HCT116 (cell line): ENCODE results near the gene CDK14. TPM values are rescaled to one million over a fixed set of nuclear protein-coding genes. Genes with fewer than 3 reads are reported as not detected.

Experiments
- ATAC-seq: fragments of 200-7000 bp; cut with Tn5 transposase; 2 replicates; pipeline ENCODE4 v1.9.1; 2020; ENCODE audit warnings: mild to moderate bottlenecking, moderate library complexity
- BruUV-seq: library from RNA; stranded (reverse); fragments of 400-500 nt; replicated peaks from 2 replicates; lab custom pipeline; 2021; lab: Mats Ljungman, UMichigan
- CTCF ChIA-PET: fragments of 300-600 bp; sonication (Branson Sonifier 250); formaldehyde crosslinking; loops from one replicate; lab custom pipeline; 2021; ENCODE audit warnings: antibody characterized with exemption; lab: Charles Lee
- POLR2A ChIA-PET: fragments of 300-600, 350-600 bp; sonication (Branson Sonifier 250); formaldehyde crosslinking; loops from one replicate; lab custom pipeline; 2021; ENCODE audit warnings: antibody characterized with exemption; lab: Charles Lee
- RAD21 ChIA-PET, 2 experiments: fragments of 300-600 bp; sonication (Branson Sonifier 250); formaldehyde crosslinking; loops; one replicate each; lab custom pipeline; 2023; ENCODE audit warnings: low total read pairs in 2 of 2; ENCODE audit not compliant: uncharacterized antibody in 2 of 2, unreplicated experiment in 2 of 2, low non-redundant PET in 1 of 2; lab: Charles Lee
- DNase-seq: peaks from one replicate; pipeline ENCODE4 v3.0.0-alpha.2; 2010; ENCODE audit warnings: low read depth, low spot score
- H2AFZ ChIP-seq: fragments of 200-600 bp; shearing (Covaris generic), sonication (generic); 2 replicates; pipeline ENCODE4 v1.6.1; 2017; ENCODE audit warnings: low read depth, mixed run types, mixed read lengths, antibody characterized with exemption, low read length; ENCODE audit not compliant: poor library complexity, severe bottlenecking
- H3K27ac ChIP-seq: 2 replicates; pipeline ENCODE4 v1.5.1; 2012; ENCODE audit warnings: low read depth, low read length
- H3K27me3 ChIP-seq: fragments of 200-600 bp; sonication (generic); 2 replicates; pipeline ENCODE4 v1.6.1; 2016; ENCODE audit warnings: mixed run types, low read length, mixed read lengths; ENCODE audit not compliant: insufficient read depth
- H3K36me3 ChIP-seq, 2 experiments: fragments of 200-500 bp in 1 of 2; fragments of 200-600 bp in 1 of 2; sonication (Bioruptor generic) in 1 of 2; sonication (generic) in 1 of 2; 2 replicates each; pipeline versions ENCODE4 v1.5.1 to v1.6.1; 2014 to 2016; ENCODE audit warnings: low read length in 2 of 2, inconsistent platforms in 1 of 2, mixed read lengths in 1 of 2, mixed run types in 1 of 2; ENCODE audit not compliant: insufficient read depth in 2 of 2, control insufficient read depth in 1 of 2
- H3K4me1 ChIP-seq, 2 experiments: fragments of 200-600 bp in 1 of 2; sonication (generic) in 1 of 2; 2 replicates each; pipeline versions ENCODE4 v1.5.1 to v1.6.1; 2012 to 2017; ENCODE audit warnings: low read length in 2 of 2, inconsistent platforms in 1 of 2, mild to moderate bottlenecking in 1 of 2, mixed read lengths in 1 of 2, mixed run types in 1 of 2, moderate library complexity in 1 of 2; ENCODE audit not compliant: insufficient read depth in 2 of 2, control insufficient read depth in 1 of 2
- H3K4me2 ChIP-seq: fragments of 200-600 bp; sonication (generic); 2 replicates; pipeline ENCODE4 v1.6.1; 2017; ENCODE audit warnings: mixed run types, low read length, mixed read lengths
- H3K4me3 ChIP-seq, 2 experiments: fragments of 200-600 bp in 1 of 2; sonication (generic) in 1 of 2; replicated peaks in 1 of 2; 2 replicates each; pipeline ENCODE4 v1.5.1; 2011 to 2016; ENCODE audit warnings: low read length in 2 of 2, control low read depth in 1 of 2, low read depth in 1 of 2, mild to moderate bottlenecking in 1 of 2, mixed read lengths in 1 of 2, mixed run types in 1 of 2
- H3K79me2 ChIP-seq: fragments of 200-600 bp; sonication (generic); 2 replicates; pipeline ENCODE4 v1.6.1; 2017; ENCODE audit warnings: mild to moderate bottlenecking, mixed run types, low read length, moderate library complexity, mixed read lengths; ENCODE audit not compliant: insufficient read depth
- H3K9ac ChIP-seq: fragments of 200-600 bp; sonication (generic); 2 replicates; pipeline ENCODE4 v1.6.1; 2016; ENCODE audit warnings: low read length, mixed read lengths
- H3K9me2 ChIP-seq: fragments of 200-600 bp; sonication (generic), shearing (Covaris generic); 2 replicates; pipeline ENCODE4 v1.6.1; 2017; ENCODE audit warnings: mixed run types, mild to moderate bottlenecking, moderate library complexity; ENCODE audit not compliant: insufficient read depth
- H3K9me3 ChIP-seq, 2 experiments: fragments of 200-500 bp in 1 of 2; fragments of 200-600 bp in 1 of 2; sonication (Bioruptor generic) in 1 of 2; sonication (generic) in 1 of 2; 2 replicates each; pipeline ENCODE4 v1.6.1; 2014 to 2017; ENCODE audit warnings: low read length in 2 of 2, mixed read lengths in 2 of 2, inconsistent platforms in 1 of 2, low read depth in 1 of 2, mild to moderate bottlenecking in 1 of 2, mixed run types in 1 of 2, moderate library complexity in 1 of 2; ENCODE audit not compliant: control insufficient read depth in 1 of 2, insufficient read depth in 1 of 2
- H4K20me1 ChIP-seq: fragments of 200-600 bp; sonication (generic), shearing (Covaris generic); 2 replicates; pipeline ENCODE4 v1.6.1; 2017; ENCODE audit warnings: mixed run types, mild to moderate bottlenecking, moderate library complexity; ENCODE audit not compliant: insufficient read depth
- CBX3 ChIP-seq: IDR thresholded peaks from 2 replicates; pipeline ENCODE4 v1.6.1; 2012; ENCODE audit warnings: low read depth
- EGR1 ChIP-seq: IDR thresholded peaks from 2 replicates; pipeline ENCODE4 v1.6.1; 2012; ENCODE audit warnings: low read depth
- POLR2AphosphoS5 ChIP-seq: IDR thresholded peaks from 2 replicates; pipeline ENCODE4 v1.6.1; 2011; ENCODE audit warnings: mild to moderate bottlenecking, low read depth, low read length, moderate library complexity
- SIN3A ChIP-seq: IDR thresholded peaks from 2 replicates; pipeline ENCODE4 v1.6.1; 2012; ENCODE audit warnings: low read depth
- SP1 ChIP-seq: IDR thresholded peaks from 2 replicates; pipeline ENCODE4 v1.6.1; 2012; ENCODE audit warnings: low read depth
- ZFX ChIP-seq: fragments of 450-650 bp; IDR thresholded peaks from 2 replicates; pipeline ENCODE4 v1.6.1; 2017
- intact Hi-C: fragments of 100-400 bp; cut with micrococcal nuclease; formaldehyde crosslinking; loops from 2 replicates; pipeline ENCODE4 v1.10.0; 2022
- total RNA-seq: library from RNA; stranded (reverse); gene quantifications from one replicate; pipeline ENCODE4 v1.2.1, GENCODE V29; 2021; ENCODE audit not compliant: unreplicated experiment
- TF ChIP-seq, protein P1 (sequence below): IDR thresholded peaks from 2 replicates; pipeline ENCODE4 v1.6.1; 2012; ENCODE audit warnings: low read depth
- TF ChIP-seq, protein P2 (sequence below), 3 experiments: fragments of 200-600 bp in 1 of 3; sonication (generic) in 1 of 3; IDR thresholded peaks in 2 of 3; conservative IDR thresholded peaks in 1 of 3; 2 replicates each; pipeline ENCODE4 v1.5.1; 2012 to 2017; ENCODE audit warnings: low read depth in 2 of 3, low read length in 2 of 3, antibody characterized with exemption in 1 of 3, borderline replicate concordance in 1 of 3, control low read depth in 1 of 3, mild to moderate bottlenecking in 1 of 3, mixed read lengths in 1 of 3, mixed run types in 1 of 3, moderate library complexity in 1 of 3; ENCODE audit not compliant: insufficient read depth in 1 of 3
- TF ChIP-seq, protein P3 (sequence below): IDR thresholded peaks from 2 replicates; pipeline ENCODE4 v1.6.1; 2012
- TF ChIP-seq, protein P4 (sequence below): IDR thresholded peaks from 2 replicates; pipeline ENCODE4 v1.6.1; 2011; ENCODE audit warnings: mild to moderate bottlenecking, low read length, moderate library complexity; ENCODE audit not compliant: insufficient replicate concordance; ENCODE audit errors: extremely low read depth

Gene CDK14
- total RNA-seq, 1 experiment from 2014 or later = 10.2 TPM

DNA sequence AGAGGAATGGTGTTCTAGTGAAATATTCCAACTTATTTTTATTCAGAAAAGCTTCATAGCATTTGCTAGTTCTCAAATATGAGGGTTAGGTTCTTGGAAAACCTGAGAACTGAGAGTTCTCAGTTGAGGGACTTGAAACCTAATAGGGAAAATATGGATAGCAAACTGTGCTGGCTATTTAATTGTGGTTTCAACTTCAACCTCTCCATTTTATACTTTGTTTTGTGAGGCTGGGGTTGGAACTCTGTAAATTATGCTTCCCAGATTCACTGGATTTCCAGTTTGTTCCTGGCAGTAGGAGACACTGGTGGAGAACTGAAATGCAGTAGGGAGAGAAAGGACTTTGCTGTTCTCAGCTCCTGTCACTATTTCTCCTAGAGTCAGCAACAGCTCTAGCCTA lies 52.7 kb downstream of the CDK14 start (continued):
- TF ChIP-seq, protein P1, sequence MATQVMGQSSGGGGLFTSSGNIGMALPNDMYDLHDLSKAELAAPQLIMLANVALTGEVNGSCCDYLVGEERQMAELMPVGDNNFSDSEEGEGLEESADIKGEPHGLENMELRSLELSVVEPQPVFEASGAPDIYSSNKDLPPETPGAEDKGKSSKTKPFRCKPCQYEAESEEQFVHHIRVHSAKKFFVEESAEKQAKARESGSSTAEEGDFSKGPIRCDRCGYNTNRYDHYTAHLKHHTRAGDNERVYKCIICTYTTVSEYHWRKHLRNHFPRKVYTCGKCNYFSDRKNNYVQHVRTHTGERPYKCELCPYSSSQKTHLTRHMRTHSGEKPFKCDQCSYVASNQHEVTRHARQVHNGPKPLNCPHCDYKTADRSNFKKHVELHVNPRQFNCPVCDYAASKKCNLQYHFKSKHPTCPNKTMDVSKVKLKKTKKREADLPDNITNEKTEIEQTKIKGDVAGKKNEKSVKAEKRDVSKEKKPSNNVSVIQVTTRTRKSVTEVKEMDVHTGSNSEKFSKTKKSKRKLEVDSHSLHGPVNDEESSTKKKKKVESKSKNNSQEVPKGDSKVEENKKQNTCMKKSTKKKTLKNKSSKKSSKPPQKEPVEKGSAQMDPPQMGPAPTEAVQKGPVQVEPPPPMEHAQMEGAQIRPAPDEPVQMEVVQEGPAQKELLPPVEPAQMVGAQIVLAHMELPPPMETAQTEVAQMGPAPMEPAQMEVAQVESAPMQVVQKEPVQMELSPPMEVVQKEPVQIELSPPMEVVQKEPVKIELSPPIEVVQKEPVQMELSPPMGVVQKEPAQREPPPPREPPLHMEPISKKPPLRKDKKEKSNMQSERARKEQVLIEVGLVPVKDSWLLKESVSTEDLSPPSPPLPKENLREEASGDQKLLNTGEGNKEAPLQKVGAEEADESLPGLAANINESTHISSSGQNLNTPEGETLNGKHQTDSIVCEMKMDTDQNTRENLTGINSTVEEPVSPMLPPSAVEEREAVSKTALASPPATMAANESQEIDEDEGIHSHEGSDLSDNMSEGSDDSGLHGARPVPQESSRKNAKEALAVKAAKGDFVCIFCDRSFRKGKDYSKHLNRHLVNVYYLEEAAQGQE = no peak
- TF ChIP-seq ZFX (no peak), EGR1 (no peak), POLR2AphosphoS5 (no peak)

DNA sequence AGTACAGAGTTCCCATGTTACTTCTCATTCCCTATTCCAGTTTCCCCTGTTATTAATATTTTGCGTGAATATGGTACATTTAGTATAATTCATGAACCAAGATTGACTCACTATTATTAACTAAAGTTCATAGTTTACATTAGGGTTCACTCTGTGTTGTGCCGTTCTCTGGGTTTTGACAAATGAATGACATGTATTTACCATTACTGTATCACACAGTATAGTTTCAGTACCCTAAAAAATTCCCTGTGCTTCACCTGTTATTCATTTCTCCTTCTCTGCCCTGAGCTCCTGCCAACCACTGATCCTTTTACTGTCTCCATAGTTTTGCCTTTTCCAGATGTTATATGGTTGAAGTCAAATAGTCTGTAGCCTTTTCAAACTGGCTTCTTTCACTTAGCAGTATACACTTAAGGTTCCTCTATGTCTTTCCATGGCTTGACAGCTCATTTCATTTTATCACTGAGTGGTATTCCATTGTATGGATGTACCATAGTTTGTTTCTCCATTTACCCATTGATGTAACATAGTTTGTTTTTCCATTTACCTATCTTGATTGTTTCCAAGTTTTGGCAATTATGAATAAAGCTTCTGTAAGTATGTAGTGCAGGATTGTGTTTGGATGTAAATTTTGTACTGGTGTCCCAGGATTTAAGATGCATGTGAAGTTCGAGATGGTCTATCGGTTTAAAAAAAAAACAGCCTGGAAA lies 58.8 kb downstream of the CDK14 start:
- no peak overlapping the region for H3K4me3 ChIP-seq
- H2AFZ ChIP-seq = no peak overlapping the region
- intact Hi-C loops = no loop called here
- no peak overlapping the region for H3K4me2 ChIP-seq
- BruUV-seq = no TSS peak
- no peaks in the 10 kb centered on the region for H3K36me3 ChIP-seq
- no peak overlapping the region for H3K9ac ChIP-seq
- no peaks in the 10 kb centered on the region for H4K20me1 ChIP-seq
- ChIA-PET RAD21 (no interaction called here), CTCF (no interaction called here), POLR2A (no interaction called here)
- no peaks in the 10 kb centered on the region for H3K4me1 ChIP-seq
- no peaks in the 10 kb centered on the region for H3K9me3 ChIP-seq
- H3K27me3 ChIP-seq = no peaks in the 10 kb centered on the region
- H3K9me2 ChIP-seq = no peaks in the 10 kb centered on the region
- DNase-seq (no peak), ATAC-seq (no peak)
- H3K79me2 ChIP-seq = no peaks in the 10 kb centered on the region
- TF ChIP-seq, protein P2, sequence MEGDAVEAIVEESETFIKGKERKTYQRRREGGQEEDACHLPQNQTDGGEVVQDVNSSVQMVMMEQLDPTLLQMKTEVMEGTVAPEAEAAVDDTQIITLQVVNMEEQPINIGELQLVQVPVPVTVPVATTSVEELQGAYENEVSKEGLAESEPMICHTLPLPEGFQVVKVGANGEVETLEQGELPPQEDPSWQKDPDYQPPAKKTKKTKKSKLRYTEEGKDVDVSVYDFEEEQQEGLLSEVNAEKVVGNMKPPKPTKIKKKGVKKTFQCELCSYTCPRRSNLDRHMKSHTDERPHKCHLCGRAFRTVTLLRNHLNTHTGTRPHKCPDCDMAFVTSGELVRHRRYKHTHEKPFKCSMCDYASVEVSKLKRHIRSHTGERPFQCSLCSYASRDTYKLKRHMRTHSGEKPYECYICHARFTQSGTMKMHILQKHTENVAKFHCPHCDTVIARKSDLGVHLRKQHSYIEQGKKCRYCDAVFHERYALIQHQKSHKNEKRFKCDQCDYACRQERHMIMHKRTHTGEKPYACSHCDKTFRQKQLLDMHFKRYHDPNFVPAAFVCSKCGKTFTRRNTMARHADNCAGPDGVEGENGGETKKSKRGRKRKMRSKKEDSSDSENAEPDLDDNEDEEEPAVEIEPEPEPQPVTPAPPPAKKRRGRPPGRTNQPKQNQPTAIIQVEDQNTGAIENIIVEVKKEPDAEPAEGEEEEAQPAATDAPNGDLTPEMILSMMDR (IDR thresholded peaks at IDR 0.05 in 2 of 3, conservative IDR thresholded peaks at IDR 0.05 in 1 of 3; ENCODE audit: borderline replicate concordance in 1 of 3, insufficient read depth in 1 of 3, low read depth in 2 of 3, low read length in 2 of 3) = no peak
- no peak for TF ChIP-seq SIN3A
- TF ChIP-seq, protein P3, sequence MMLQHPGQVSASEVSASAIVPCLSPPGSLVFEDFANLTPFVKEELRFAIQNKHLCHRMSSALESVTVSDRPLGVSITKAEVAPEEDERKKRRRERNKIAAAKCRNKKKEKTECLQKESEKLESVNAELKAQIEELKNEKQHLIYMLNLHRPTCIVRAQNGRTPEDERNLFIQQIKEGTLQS = no peak
- TF ChIP-seq SP1 = no peak
- TF ChIP-seq CBX3 = no peak
- no peak for TF ChIP-seq POLR2AphosphoS5
- TF ChIP-seq, protein P4, sequence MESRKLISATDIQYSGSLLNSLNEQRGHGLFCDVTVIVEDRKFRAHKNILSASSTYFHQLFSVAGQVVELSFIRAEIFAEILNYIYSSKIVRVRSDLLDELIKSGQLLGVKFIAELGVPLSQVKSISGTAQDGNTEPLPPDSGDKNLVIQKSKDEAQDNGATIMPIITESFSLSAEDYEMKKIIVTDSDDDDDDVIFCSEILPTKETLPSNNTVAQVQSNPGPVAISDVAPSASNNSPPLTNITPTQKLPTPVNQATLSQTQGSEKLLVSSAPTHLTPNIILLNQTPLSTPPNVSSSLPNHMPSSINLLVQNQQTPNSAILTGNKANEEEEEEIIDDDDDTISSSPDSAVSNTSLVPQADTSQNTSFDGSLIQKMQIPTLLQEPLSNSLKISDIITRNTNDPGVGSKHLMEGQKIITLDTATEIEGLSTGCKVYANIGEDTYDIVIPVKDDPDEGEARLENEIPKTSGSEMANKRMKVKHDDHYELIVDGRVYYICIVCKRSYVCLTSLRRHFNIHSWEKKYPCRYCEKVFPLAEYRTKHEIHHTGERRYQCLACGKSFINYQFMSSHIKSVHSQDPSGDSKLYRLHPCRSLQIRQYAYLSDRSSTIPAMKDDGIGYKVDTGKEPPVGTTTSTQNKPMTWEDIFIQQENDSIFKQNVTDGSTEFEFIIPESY = no peak
- no peak for TF ChIP-seq ZFX
- H3K27ac ChIP-seq = no peak overlapping the region
